GM19239 (cell line): ENCODE results near the gene SSU72.

Experiments used
- DNase-seq: peaks from one replicate; pipeline ENCODE4 v3.0.0; 2011; ENCODE audit warnings: low spot score; ENCODE audit not compliant: insufficient read length
- FAIRE-seq: peaks from 2 replicates; lab custom pipeline; 2011; peaks lifted over from hg19 to GRCh38; lab: Jason Lieb, UNC

The SSU72 gene

DNA sequence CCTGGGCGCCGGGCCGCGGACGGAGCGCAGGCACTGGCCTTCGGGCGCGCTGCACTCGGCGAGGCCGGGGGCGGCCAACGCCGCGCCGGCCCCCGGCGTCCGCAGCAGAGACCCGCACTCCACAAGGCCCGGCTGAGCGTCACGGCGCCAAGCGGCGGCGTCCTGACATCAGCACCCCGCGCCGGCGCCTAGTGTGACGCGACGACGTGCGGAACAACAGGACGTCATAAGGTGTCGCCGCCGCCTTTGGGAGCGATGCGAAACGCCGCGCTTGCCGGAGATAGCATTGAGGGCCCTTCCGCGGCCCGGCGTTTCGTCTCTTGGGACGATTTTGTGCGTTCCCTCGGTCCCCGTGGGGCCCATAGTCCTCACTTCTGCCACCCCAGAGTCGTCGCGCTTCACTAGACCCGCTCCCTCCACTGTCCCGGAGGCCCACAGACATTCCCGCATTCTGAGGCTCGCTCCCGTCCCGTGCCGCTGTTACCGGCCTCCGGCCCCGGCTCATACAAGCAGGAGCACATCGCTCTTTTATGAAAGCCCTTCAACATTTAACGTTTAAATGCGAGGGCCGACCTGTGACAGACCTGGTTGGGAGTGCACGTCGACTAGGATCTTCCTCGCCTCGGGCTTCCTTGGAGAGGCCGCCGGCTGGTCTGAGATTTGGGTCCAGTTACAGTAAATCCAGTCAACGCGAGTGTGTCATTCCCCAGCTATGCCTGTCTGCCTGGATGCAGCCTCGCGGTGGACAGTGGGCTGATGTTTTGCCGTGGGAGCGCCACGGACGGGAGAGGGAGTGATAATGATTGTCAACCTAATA lies at the start of gene SSU72:
TSS of gene SSU72 (minus strand) at position 143 of the 817 bp plus-strand sequence. CDS start 306 bp downstream, outside the sequence.
- peak; percentile 95 for FAIRE-seq

DNA sequence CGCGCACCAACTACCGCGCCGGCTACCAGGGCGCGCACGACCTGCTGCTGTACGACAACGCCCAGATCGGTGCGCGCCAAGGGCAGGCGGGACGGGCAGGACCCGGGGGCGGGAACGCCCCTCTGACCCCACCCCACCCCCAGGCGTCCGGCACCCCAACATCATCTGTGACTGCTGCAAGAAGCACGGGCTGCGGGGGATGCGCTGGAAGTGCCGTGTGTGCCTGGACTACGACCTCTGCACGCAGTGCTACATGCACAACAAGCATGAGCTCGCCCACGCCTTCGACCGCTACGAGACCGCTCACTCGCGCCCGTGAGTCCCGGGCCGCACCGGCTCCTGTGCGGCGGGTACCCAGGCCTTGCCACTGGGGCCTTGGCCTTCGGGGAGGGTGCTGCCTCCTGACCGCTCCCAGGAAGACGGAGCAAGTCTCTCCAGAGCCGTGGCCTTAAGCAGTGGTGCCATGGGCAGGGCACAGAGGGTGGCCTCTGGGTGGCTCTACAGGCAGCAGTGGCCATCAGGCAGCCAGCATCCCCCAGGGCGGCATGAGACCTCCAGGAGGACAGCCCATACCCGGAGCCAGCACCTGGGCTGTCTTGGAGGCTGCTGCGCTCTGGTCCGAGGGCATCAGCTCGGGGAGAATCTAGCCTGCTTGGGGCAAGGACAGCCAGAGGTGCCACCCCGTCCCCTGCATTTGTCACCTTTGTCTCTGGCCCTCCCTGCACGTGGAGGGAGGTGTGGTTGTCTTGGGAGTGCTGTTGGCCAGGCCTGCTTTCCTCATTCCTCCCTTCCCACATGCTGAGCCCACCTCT lies 49.2 kb upstream of the SSU72 start:
- FAIRE-seq (no peak), DNase-seq (no peak)

More for the DNA sequence above, at the start of gene SSU72:
- DNase-seq = peak; percentile 98

DNA sequence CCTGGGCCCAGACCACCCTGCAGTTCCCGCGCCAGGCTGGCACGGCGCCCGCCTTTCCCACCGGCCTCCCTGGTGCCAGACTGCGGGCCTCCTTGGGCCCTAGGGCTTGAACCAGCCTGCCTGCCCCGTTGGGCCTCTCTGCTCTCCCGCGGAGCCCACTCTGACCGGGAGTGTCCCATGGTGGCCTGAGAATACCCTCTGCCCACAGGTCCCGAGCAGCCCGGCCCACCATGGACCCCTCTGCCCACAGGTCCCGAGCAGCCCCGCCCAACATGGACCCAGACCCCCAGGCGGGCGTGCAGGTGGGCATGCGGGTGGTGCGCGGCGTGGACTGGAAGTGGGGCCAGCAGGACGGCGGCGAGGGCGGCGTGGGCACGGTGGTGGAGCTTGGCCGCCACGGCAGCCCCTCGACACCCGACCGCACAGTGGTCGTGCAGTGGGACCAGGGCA lies 48.5 kb upstream of the SSU72 start:
- FAIRE-seq (no peak), DNase-seq (no peak)

DNA sequence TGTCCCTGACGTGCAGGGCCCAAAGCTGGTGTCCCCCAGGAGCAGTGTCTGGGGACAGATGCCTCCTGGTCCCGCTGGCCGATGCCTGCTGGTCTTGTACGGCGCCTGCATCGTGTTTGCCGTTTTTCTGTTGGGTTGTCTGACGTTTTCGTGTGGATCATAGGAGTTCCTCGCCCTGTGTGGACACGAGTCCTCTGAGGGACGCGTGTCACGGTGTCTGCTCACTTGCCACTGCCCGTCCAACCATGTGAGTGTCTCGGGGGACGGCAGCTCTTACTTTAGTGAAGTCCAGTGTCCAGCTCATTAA lies 48.1 kb upstream of the SSU72 start:
- no peak for DNase-seq
- no peak for FAIRE-seq

DNA sequence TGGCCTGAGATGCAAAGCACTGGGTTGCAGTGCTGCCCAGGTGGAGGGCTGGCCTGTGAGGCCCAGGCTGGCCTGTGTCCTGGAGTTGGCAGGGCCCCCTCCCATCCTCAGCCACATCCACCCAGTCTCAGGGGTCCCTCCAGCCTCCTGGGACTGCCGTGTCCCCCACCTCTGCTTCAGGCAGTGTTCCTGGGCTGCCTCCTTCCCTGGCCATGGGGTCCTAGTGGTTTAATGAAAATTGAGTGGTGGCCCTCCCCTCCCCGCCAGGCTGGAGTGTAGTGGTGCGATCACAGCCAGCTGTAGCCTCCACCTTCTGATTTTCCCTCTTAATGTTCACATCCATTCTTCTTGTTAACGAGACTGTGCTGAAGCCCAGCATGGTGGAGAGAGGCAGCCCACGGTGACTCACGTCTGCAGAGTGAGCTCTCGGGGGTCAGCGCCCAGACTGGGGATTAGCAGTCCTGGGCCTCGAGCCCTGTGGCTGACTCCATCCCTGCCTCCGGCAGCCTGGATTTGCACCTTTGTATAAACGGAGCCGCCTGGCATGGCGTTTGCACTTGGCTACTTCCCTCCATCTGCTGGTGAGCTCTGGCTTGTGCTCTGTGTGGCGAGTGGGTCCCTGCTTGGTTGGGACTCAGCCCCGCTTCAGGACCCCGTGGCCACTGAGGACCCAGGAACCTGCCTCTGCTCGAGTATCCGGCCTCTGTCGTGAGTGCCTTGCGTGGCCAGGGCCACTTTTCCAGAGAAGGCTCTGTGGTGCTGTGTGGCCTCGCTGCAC lies 47.5 kb upstream of the SSU72 start:
- no peak for FAIRE-seq

DNA sequence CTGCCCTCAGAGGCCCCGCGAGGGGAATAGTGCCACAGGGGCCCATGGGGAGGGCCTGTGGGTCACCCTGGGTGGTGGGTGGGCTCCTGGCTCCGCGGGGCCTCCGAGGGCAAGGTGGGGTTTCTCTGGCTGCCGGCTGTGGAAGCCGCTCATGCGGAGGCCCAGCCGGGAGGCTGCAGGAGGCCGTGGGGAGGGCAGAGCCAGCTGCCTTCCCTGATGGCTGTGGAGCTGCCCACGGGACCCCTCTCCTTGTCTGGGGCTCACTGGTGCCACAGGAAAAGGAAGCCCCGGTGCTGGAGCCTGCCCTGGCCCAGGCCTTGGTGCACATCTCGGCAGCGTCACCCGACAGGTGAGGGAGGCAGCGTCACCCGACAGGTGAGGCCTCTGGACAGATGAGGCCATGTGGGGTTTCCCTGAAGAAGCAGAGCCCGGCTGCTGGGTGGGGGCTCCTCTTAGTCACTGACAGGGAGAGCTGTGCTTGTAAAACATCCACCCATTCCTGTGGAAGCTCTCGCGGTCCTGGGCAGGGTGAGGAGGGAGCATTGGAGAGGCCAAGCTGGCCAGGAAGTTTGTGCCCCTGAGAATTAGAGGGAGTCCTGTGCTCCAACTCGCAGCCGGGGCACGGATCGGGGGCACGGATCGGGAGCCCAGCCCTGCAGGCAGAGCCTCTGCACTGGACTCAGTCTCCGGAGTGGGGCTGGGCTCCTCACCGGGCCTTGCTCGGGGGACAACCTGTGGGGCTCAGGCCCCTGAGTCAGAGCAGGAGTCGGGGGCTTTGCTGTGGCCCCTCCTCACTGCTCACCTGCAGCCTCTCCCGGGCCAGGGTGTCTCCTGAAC lies 46.7 kb upstream of the SSU72 start:
- DNase-seq (no peak), FAIRE-seq (no peak)

More for the DNA sequence above, 47.5 kb upstream of the SSU72 start:
- no peak for DNase-seq

DNA sequence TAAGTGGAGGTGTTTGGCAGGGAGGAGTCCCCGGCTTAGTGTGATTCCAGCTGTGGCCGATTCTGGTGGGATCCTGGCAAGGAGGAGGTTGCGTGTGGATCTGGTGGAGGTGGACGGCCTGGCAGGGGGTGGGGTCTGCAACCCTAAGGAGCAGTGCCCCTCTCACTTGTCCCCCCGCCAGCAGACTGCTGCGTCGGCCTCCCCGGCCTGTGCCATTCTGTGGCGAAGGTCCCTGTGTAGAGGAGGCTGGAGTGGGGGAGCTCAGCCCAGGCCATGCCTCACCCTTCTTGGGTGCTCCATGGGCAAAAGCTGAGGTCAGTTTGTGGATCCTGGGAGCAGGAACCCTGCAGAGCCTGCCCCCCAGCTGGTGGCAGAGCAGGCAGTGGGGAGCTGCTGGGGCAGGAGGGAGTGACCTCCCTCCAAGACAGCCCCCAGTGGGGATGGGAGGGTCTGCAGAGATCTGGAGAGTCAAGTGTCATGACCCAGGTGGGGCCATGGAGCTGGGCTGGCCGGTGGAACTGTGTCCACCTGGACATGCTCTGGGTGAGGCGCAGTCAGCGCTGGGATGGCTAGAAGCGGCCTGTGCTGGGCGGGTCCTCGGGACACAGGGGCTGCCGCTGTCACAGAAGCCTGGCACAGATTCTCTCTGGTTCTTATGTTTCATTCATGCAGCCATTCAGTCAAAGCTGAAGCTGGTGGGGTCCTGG lies 45.9 kb upstream of the SSU72 start:
- DNase-seq = no peak
- no peak for FAIRE-seq

DNA sequence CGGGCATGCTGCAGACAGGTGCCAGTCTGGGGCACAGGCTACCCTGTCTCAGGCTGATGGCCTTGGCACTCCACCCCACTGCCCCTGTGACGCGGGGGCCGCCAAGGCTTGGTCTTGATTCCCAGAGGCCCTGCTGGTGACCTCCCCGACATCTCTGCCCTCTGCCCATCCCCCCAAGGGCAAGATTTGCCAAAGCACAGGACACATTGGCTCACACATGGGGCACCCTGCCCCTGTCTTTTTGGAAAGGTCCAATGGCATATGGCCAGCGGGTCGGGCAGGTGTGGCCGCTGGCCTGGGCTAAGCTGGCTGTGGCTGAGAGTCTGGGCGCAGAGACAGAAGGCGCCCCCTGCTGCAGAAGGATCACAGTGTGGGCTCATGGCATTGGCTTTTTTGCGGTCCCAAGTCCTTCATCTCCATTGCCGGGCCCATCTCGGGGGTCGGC lies 45.3 kb upstream of the SSU72 start:
- no peak for FAIRE-seq
- no peak for DNase-seq

DNA sequence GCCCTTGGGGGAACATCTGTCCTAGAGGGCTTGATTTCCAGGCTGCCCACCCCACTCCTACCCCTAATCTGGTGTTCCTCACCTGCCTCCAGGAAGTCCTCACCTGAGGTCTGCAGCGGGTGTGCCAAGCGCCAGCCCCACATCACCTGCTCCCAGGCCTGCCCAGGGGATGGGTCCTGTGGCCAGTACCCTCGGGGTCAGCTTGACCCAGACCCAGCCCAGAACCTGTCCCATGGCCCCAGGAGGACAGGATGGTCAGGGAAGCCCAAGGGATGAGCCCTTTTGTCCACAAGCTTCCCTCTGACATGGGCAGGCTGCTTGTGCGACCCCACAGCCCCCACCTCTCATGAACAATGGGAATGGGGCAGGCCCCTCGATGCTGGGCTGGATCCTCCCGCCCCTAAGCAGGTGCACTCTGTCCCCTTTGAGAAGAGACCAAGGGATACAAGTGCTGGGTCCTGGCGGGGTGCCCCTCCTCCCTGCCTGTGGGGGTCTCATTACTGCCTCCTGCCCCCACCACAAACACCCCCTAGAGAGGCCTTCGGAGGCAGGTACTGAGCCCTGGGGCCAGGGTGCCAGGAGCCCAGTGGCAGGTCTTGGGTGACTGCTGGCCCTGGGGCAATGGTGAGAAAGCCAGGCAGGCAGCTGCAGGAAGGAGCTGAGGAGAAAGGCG lies 43.9 kb upstream of the SSU72 start:
- FAIRE-seq (no peak), DNase-seq (no peak)

DNA sequence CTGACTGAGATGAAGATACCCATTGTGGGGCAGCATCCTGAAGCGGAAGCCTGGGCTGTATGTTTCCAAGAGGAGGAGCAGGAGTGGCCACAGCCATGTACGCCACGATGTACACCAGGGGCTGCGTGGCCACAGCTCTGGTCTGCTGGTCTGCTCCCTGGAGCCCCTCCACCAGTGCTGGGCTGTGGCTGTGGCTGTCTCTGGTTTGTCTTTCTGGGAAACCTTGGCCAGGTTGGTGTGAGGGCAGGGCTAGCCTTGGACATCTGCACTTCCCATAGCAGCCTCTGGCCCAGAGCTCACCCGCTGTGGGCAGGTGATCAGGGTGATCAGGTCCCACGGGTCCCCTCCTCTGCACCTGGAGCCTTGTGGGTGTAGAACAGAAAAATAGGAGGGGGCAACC lies 43.3 kb upstream of the SSU72 start:
- FAIRE-seq (no peak), DNase-seq (no peak)

DNA sequence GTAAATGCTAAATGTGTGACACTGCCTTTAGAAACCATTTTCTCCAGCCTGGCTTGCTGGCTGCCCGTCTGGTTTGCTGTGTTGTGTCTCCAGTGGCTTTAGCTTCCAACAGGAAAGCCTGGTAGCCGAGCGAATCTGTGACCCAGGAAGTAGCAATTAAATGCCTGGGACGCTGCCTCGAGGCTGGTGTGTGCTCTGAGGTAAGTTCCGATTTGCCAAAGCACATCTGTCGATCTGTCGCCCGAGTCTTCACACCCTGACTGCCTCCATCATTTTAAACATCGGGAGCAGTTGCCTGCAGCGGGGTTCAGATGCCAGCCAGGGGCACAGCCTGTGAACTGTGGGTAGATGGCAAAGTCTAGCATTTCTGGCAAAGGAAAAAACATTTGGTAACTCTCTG lies 42.9 kb upstream of the SSU72 start:
- DNase-seq = no peak
- no peak for FAIRE-seq

DNA sequence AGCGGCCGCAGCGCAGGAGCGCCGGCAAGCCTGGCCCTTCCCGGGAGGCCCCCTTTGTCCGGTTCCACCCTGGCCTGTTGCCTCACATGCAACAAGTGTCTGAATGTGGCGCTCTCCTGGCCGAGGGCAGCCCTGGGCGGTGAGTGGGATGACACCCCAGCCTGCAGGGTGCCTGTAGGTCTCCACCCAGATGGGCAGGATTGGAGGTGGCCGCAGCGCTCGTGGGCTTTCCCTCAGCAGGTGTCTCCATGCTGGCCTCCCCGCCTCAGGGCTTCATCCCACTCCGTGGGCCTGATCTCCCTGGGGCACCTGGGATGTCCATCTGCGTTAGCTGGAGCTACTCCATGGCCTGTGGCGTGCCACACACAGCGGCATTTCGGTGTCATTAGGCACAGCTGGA lies 42.2 kb upstream of the SSU72 start:
- no peak for FAIRE-seq
- no peak for DNase-seq

DNA sequence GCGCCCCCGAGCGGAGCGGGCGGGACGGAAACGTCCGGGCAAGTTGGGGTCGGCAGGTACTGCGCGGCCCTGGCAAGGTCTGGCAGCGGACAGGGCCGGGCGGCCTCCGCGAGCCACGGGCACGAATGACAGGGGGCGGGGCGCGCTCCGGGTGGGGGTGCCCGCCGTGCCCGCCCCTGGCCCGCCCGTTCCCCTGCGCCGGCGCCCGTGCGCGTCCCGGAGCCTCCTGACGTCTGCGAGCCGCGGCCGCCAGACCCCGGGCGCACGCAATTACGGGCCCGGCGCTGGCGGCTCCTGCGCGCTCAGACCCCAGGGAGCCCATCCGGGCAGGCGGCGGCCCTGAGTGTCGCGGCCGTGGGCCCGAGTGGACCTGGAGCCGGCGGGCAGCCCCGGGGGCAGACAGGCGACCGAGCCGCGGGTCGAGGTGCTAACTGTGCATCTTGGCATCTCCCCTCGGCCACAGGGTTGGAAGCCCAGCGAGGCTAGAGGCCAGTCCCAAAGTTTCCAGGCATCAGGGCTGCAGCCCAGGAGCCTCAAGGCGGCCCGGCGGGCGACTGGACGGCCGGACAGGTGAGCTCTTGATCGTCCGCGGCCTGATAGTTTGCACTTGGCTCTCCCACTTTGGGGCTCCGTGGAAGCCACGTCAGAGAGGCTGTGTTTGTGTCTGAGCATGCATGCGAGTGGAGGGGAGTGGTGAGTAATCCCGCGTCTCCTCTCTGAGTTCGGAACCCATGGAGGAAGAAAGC lies 41.6 kb upstream of the SSU72 start:
- FAIRE-seq = no peak
- DNase-seq = no peak

DNA sequence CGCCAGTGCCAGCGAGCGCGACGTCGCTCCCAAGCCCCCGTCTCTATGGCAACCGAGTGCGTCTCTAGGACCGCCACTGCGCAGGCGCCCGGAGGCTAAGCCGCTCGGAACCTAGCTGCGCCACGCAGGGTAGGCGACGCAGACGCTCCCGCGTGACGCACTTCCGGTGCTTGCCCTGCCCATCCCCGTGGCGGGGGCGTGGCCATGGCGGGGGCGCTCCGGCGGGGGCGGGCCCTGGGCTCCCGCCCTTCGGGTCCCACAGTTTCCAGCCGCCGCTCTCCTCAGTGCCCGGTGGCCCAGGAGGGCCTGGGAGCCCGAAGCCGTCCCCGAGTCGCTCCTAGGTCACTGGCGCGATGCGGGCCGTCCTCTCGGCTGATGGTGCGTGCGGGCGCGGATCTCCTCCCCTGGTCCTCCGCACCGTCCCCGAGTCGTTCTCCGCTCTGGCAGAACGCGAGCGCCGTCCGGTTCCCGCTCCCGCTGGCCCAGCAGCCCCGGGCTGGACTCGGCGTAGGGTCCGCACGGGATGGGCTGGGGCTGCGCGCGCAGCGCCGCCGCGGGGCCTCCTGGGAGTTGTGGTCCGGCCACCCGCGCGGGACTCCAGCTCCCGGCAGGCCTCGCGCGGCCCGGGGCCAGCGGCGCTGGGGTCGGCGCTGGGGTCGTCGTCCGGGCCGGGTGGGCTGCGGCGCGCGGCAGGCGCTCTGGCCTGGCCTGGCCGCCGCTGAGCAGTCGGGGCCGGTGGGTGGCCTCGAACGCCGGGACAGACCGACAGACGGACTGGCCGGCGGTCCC lies 40.8 kb upstream of the SSU72 start, which contains the start of gene MIB2:
TSS of gene MIB2 (plus strand) at position 245 of the 789 bp plus-strand sequence. CDS start 7,953 bp downstream, outside the sequence.
- peak; percentile 98 for FAIRE-seq

DNA sequence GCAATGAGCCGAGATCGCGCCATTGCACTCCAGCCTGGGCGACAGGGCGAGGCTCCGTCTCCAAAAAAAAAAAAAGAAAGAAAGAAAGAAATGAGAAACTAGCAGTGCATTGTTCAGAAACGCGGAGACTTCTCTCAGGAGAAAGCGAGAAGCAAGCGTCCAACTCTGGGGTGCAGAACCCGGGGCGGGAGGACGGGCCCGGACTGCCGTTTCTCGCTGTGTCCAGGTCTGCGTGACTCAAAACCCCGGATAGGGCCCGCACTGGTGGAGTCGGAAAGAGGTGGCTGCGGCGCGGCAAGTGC lies 40.2 kb upstream of the SSU72 start:
- no peak for DNase-seq
- FAIRE-seq = no peak

More for the DNA sequence above, 40.8 kb upstream of the SSU72 start, which contains the start of gene MIB2:
- DNase-seq = peak; percentile 100

DNA sequence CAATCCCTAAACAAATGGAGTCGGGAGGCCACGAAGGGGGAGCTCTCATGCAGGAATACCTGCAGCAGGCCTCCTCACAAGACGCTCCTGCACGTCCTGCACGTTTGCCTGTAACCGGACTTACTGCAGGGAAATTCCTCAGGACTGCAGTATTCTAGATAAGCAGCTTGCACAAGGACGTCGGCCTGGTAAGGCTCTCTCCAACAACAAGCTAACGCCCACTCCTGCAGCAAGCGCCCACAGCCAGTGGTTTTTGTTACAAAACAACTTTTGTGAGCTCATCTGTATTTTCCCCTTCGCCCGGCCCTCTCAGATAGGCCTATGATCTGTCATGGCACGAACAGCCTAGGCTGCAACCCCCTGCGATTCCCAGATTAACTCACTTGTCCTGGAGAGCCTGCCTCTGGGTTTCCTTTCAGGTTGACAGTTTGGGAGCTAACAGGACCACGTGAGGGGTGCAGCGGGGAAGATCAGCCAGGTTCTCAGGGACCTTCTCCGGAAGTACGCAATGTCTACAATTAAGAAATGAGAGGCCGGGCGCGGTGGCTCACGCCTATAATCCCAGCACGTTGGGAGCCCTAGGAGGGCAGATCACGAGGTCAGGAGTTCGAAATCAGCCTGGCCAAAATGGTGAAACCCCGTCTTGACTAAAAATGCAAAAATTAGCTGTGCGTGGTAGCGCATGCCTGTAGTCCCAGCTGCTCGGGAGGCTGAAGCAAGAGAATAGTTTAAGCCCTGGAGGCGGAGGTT lies 39.7 kb upstream of the SSU72 start:
- FAIRE-seq (no peak), DNase-seq (no peak)
